Measurements from ENCODE around the gene CROCC2.
A peak's percentile ranks its signal among the peaks of the same experiment; 100 is the strongest.

Gene CROCC2

DNA sequence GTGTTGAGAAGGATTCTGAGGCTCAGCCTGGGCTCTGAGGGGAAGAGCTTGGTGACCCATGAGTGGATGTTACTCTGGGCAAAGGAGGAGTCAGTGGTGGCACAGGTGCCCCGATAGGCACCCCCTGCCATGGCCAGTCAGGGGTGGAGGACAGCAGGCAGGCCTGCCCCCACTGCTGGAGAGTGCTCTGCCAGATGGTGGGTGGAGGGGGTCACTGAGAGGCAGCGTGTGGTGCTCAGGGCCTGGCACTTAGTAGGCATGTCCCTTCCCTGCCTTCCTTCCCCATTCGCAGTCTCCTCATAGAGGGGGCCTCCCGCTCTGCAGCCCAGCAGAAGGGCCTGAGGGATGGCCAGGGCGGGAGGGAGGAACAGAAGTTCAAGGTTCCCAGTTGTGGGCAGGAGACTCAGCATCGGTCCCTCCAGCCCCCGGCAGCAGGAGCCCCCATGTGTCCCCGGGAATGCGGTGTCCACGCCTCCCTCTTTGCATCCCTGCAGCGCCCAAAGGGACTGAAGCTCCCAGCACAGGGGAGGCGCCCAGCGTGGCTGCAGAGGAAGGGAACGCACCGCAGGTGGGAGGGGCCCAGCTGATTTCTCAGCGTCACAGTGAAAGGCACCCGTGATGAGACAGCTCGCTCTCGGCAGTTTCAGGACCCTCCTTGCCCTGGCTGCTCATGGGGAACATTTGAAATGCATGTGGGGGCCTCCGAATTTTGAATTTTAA is 86.6 kb downstream of the CROCC2 start:
- DNase-seq = no peak

DNA sequence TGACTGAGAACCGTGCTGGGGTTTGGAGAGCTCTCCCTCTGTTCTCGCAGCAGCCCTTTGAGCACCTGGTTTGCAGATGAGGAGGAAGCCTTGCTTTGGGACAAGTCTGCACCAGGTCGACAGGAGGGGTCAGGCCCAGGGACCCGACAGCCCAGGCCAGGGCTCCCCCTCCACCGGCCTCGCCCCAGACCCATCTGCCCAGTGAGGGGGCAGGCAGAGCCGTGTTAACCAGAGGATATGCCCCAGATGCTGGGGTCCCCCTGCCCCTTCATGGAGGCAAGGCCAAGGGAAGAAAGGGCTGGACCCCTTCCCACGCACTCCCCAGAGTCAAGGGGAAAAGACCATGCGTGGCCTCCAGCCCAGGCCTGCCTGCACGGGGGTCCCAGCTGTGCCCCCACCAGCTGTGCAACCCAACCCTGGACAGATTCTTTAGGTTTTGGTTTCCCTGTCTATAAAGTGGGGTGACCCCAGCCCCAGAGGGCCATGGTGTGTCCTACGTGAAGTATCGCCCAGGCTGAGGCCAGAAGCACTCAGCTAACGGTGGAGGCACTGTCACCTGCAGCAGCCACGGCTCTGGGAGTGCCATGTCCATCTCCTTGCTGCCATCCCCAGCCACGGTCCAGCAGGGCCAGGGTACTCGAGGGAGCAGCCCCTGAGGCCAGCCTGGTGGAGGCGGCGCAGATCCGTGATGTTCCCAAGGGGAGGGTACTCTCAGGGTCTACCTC is 87.5 kb downstream of the CROCC2 start:
- no peak for DNase-seq

DNA sequence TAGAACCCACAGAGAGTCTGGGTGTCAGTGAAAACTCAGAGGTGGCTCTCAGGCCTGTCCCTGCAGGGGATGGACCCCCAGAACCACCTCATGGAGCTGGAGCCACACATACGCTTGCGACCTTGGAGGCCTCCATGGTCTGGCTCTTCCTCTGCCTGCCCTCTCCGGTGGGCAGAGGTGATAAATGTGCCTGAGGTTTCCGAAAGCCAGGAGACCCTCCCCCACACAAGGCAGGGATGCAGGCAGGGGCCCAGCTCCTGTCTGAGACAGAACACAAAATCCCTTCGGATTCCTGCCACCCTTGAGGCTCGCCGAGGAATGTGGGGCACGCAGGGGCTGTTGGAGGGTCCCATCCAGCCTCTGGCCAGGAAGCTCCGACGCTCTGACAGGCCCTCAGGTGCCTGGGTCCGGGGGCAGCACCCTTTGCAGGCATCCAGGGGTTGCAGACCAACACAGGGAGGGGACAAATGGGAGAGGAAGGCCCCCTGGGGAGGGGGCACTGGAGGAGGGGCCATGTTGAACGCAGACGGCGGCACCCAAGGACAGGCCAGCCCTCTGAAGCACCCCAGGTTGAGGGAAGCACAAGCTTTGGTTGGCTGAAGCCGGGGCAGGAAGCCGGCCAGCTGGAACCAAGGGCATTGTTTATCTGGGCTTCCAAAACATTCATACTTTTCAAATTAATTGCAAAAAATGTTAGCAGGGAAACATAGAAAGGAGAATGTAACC is 88.2 kb downstream of the CROCC2 start:
- DNase-seq = no peak

DNA sequence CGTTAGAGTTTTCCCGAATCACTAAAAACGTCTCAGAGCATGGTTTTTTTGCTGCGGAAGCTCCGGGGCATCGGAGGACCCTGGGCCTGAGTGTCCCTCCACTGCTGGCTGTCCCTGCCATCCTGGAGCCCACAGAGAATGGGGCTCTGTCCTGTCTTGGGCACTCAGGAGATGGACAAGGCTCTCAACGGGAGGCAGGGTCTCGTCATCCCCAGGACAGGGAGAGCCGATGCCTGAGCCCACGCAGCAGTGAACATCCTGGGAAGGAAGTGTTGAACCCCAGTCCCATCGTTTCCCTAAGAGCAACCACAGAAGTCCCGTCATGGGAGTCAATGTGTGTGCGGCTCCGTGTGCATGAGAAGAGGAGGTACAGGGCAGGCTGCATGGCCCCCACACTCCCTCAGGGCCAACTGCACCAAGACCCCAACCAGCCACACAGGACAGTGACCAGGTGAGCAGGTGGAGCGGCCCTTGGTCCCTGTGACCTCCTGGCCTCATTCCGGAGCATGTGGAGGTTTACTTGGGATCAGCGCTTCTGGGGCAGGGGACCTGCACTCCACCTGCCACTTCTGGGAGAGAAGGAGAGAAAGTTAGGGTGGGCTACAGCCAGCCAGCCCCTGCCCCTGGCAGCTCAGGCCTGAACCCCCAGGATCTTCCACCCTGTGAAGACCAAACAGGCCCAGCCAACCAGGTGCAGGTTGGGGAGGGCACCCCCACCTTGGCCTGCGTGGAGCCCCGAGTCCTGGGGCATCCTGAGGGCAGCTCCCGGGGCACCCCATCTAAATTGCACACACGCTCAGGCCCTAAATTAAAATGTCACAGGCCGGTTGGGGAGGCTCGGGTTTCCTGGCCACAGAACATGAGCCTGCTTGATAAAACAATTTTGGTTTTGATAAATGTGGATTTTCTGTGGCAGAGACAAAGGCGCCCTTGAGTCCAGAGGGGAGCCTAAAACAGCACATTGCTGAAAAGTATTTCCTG is 89.2 kb downstream of the CROCC2 start:
- DNase-seq = no peak

DNA sequence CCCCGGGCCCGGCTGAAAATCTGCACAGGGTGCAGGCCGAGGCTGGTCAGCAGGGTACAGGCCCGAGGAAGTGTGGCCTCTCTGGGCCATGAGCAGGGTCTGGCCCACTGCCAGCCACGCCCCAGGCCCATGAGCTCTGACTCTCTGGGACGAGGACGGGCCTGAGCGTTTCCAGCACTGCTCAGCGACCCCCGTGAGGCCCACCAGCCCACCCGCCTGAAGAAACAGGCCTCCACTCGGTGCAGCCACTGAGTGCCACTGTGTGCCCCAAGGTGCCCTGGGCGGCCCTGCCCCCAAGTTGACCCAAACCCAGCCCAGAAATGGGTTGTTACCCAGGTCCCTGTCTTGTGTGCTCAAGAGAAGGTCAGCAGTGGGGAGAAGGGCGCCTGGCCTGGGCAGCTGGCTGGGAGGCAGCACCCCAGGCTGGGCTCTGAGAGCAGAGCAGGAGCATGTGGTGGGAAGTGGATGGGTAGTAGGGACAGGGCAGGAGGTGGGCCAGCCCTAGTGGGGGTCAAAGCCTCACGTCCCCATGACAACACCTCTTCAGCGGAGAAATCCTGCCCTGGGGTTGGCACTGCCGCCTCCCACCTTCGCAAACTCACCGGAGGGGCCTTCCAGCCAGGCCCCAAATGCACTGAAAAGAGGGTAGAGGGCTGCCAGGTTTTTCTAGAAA is 90.2 kb downstream of the CROCC2 start:
- no peak for DNase-seq

DNA sequence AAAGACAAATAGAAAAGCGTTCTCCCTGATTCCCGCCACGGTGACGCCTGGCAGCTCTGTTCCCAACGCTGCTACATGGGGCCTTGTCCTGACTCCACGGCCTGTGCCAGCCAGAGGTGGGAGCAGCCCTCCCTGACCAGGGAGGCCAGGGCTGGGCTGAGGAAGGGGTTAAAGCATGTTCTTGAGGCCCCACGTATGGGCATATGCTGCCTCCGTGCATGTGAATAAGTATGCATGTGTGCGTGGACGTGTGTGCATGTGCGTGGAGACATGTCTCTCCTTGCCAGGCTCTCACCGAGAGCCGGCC is 90.7 kb downstream of the CROCC2 start:
- no peak for DNase-seq

DNA sequence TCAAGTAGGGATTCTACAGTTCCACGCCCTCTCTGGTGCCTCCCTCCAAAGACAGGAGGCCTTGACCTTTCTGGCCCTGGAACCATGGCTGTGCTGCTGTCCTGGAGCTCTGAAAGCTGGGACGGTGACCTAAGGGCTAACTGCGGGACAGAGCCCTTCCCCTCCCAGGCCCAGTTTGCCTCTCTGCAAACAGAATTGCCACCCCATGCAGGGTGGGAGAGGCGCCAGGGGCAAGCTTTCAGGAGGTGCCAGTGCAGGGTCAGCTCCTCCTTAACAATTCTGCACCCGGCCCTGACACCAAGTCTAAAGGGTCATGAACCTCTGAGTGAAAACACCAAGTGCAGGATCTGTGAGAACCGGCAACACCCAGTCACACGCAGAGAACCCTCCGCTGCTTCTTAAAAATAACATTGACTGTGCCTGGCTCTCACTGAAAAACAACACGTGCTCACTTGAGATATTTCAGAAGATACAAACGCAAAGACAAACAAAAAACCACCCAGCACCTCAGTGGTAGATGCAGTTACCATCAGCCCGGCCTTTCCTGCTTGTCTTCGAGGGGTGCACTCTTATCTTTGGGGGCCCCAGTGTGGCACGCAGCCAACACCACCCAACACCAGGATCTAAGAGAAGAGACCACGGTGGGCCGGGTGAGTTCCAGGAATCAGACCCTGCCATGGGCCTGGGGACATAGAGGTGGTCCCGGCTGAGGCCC is 91.2 kb downstream of the CROCC2 start:
- DNase-seq = no peak

DNA sequence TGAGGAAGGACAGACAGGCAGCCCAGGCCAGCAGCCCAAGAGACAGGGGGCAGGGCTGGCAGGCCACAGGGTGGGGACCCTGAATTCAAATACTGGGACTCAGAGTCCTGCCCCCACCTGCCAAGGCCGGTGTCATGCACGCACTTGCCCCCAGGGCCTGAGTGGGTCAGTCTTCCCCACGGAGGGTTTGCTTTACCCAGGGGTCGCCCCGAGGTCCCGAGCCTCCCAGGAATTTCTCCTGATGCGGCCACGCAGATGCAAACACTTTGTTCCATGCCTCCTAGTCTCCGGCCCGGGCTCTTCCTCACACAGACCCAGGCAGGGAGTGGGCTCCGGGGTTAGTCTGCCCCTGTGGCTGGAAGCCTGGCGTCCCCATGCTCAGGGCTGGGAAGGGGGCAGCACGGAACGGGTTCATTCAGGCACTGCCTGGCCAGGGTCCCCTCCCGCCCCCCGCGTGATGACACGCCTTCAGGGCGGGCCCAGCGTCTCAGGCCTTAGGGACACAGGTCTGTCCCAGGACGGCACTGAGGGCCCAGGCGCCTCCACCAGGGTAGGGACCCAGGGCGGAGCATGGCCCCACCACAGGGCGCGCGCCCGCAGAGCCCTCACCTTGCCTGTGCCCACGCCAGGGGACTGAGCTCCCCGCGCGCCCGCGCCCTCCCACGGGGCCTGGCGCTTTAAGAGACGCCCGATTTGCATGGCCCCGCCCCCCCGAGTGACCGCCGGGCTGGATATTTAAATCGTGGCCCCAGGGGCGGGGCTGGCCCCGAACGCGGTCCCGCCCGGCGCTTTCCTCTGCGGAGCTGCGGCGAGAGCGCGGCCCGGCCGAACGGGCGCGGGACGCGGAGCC is 91.9 kb downstream of the CROCC2 start, which contains the start of gene SNED1:
SNED1 (plus strand) TSS at position 763 of the 850 bp plus-strand sequence. CDS start 220 bp downstream, outside the sequence.
- DNase-seq = peak in 1 of 2 experiments; percentile 41

DNA sequence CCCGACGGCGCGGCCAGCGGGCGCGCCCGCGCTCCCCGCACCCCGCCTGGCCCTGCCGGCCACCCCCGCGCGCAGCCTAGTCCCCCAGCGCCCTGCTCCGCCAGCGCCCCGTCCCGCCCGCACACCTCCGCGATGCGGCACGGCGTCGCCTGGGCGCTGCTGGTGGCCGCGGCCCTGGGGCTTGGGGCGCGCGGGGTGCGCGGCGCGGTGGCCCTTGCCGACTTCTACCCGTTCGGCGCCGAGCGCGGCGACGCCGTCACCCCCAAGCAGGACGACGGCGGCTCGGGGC is 92.5 kb downstream of the CROCC2 start:
- DNase-seq = no peak

DNA sequence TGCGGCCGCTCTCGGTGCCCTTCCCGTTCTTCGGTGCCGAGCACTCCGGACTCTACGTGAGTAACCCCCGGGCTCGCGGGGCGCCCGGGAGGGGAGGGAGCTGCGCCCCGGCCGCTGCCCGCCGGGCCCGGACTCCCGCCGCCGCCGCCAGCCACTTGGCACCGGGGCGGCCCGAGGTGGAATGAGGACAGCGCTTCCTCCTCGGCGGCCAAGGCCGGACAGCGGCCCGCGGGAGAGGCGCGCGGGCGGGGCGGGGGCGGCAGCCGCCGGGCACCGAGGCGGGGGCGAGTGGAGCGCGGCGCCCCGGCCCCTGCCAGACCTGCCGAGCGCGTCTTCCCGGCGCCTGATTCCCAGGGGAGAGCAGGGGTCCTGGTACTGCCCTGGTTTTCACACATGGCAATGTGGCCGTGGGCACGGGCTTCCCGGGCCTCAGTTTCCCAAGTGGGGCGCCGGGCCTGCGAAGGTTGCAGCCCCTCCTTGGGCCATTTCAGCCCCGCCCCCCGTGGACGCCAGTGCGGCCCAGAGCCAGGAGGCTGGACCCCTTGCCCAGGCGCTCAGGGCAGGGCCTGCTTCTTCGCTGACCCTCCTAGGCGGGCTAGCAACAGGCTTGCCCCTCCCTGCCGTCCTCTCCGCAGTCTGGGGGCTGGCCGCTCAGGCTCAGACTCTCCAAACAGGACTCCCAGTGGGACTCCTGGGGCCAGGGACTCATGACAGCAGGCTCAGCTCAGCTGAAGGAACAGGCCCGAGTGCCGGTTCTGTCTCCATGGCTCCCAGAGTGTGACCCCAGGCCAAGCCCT is 93.1 kb downstream of the CROCC2 start:
- DNase-seq = no peak

DNA sequence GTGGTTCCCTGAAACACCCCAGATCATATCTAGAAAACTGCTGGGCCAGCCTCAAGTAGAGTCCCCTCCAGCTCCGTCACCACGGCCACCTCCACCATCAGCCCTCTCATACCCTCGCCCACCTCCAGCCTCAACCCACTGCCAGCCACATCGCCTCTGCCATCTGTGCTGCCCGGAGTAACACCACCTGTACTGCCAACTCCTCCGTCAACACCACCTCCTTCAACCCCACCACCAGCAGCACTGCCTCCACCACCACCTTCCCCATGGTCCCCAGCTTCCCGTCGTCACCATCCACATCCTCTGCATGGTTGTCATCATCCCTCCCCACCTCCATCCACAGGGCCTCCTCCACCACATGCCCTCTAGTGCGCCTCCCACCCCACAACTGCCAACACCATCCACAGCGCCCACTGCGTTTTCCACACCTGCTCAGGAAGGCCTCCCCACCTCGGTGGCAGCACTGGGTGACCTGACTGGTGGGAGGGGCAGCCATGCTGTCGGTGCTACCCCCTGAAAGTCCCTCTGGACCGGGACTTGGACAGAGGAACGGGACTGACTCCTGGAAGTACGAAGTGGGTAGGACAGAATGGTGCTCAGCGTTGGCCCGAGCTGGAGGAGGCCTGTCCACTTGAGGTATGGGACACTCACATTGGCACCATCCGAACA is 93.9 kb downstream of the CROCC2 start:
- DNase-seq = no peak

DNA sequence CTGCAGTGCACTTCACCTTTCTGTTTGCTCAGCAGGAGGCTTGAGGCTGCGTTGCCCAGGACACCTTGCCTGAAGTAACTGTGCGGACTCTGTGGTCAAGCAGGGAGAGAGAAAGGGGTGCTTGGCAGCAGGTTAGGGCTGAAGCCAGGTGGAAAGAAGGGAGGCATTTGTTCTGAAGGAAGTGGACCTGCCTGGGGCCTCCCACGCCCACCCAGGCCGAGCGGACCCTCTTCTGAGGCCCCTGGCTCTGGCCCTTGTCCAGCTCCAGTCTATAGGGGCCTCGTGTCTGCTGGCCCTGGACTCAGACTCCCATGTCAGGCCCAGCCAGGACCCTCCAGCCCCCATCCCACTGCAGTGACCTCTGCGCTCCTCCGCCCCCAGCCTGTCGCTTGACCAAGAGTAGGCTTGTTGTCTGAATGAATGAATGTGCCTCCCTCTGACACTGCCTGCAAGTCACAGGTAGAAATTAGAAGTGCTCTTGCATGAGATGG is 94.7 kb downstream of the CROCC2 start:
- DNase-seq = no peak

DNA sequence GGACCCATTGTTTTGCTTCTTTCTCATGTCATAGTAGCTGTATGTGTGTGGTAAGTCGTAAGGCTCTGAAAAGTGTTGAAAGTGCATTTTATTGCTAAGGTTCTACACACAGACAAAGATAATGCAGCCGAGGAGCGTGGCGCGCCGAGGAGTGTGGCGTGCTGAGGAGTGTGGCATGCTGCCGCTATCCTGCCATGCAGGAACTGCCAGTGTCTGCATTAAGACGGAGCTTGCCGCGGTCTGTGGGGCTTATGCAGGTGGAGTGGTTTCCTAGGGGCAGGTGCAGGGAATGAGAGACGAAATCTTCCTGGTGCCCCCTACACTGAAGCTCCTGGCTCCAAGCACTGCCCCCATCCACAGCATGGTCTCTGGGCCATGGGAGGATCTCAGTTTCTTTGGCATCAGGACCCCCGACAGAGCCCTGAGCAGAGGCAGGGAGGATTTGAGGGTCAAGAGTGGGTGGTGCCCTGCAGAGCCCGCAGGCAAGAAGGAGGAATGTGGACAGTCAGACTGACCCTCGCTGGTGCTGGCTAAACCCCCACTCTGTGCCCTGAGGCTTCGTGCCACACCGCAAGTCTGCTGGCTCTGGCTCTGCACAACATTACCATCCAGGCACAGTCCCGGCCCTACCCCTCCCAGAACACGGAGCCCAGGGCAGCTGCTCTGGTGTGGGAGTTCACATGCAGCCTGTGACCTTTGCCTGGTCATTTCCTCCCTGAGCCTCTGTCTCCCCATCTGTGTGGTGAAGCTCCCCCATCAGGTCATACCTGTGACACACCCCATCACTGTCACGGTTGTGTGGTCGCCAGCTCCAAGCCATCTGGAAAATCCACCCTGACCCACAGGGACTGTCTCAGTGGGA is 95.5 kb downstream of the CROCC2 start:
- no peak for DNase-seq

DNA sequence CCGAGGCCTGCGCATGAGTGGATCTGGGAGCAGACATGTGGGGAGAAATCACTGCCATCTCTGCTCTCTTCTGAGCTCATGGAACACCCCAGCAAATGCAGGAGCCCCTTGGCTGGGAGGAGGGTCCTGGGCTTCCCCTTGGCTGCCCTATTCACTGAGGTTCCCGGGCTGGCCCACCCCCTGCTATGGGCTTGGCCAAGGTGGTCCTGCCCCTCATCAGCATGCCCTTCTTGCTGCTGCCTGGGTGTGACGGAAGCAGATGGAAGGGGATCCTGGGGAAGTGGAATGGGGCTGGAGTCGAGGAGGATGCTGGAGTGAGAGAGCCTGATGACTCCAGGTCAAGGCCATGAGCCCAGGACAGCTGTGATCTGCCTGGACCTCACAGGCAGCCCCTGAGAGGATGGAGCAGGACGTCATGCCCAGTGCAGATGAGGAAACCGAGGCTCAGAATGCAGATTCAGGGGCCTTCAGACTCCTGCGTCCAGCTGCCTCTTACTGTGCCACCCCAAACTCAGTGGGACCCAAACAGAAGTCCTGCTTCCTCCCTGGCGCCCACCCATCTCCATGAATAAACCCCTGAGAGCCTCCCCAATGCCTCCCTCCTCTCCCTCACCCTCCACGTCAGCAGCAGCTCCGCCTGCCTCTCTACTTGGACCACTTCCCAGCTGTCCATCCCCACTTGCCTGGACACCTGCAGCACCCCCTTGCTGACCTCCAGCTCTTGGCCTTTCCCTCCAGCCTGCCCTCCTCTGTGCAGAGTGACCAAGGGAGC is 96.3 kb downstream of the CROCC2 start:
- DNase-seq = no peak

DNA sequence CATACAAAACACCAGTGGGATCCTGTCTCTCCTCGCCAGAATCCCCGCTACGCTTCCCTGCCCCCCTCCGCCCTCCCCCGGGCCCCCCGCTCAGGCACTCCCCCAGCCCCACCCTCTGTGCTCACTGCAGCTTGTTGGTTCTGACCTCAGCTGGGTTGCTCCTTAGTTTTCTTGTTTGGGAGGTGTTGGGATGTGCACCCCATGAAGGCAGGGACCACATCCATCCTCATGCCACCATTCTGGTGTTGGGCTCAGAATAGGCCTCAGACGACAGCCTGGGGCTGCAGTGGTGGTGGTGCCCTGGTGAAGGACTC is 96.9 kb downstream of the CROCC2 start:
- no peak for DNase-seq

DNA sequence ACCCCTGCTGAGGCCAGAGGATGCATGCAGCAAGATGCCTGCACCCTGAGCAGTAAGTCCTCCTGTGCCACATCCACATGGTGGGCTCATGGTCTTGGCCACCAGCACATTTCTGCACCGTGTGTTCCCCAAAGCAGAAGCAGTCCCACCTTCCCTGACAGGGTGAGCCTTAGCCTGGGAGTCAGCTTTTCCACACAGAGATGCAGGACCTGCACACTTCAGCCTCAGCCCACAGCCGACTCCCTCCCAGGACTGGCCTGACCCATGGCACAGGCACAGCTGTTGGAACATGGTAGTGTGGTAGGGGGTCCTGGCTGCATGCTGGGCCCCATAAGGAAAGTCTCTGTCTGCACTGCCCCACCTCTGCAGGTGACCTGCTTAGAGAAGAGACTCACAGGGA is 97.2 kb downstream of the CROCC2 start:
- no peak for DNase-seq

DNA sequence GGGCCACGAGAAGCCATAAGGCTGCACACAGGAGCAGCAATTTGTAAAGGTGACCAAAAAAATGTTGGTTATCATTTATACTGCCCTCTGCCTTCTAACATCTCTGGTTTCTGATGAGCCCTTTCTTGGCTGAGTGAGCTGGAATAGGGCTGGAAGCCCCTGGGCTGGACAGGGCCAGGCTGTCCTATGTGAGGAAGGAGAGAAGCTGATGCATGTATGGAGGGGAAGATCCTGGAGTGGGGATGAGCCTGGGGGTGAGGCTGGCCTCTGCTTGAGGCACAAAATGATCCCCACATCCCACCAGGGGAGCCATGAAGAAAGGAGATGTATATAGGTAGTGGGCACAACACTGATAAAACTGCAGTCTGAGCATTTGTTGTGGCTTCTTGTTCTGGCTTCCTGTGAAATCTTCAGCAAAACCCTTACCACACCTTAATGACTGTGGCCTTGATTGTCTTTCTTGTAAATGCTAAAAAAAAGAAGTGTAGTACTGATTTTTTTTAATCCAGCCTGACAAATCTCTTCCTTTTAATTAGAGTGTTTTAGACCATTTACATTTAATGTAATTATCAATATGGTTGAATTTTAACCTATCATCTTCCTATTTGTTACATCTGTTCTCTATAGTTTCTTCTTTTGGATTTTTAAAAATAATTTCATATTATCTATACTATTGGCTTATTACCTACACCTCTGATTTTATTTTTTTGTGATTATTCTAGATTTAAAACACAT is 97.9 kb downstream of the CROCC2 start:
- DNase-seq = no peak
